NCI-H146 (cell line): ENCODE measurements around the gene BLVRA.
"Not testable (repeated sequence)": the region's sequence is repeated elsewhere in the genome, so short reads cannot be mapped to it uniquely, and the experiment has no call there.

Experiments used
- DNase-seq: peaks from one replicate; lab custom pipeline; 2025; lab: John Stamatoyannopoulos, UW

BLVRA gene

DNA sequence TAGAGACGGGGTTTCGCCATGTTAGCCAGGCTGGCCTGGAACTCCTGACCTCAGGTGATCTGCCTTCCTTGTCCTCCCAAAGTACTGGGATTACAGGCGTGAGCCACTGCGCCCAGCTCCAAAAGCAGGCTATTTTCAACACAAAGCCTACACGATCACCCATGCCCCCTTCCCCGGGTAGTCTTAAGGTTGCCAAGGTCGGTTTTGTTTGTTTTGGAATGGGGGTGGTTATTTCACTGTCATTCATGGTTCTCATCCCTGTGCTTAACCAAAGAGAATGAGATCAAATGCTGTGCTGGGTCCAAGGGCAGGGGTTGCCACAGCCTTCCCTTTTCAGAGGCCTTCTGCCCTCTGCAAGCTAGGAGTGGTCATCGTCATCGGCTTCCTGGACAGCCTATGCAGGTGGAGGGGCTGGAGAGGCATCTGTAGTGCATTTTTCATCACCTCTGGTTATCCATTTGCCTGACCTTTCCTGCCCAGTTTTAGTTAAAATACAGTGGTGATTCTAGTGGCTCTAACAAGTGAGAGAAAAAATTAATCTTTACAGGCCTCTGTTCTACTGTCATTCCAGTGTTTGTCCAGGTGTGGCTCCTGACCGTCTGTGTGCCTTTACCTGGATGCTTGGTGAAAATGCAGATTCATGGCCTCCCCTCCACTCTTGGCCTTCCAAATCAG lies 11.4 kb downstream of the BLVRA start:
- no peak for DNase-seq

DNA sequence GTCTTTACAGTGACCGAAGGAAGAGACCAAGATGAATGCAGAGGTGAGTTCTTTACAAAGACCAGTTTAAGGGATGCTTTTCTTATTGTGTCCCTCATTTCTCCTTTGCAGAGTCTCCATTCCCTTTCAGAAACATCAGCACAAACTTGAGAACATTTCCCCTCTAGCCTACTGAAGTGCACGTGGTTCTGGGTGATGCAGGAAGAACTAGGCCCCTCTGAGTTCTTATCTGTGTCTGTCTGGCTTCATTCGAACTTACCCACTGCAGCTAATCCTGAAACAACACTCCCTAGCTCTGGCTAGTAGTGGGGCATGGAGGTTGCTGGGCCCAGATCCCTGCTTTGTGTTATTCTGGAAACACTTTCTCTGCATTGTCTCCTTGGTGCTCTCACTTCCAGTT lies 12.6 kb downstream of the BLVRA start:
- no peak for DNase-seq

DNA sequence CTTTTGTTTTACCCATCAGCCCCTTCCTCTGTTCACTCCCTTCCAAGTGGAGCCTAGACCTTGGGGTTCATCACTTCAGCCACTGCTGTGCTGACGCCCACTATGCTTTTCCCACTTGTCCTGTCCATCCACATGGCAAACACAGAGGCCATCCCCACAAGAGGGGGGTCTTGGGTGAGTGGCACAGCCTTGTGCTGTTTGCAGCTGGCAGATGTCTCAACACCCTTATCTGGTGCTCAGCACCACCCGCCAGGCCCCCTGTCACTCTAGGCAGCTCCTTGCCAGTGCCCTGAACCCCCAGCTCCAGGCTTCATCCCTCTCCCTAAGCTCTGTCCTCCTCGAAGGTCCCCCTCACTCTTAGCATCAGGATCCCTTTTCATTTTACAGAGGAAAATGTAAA lies 13.1 kb downstream of the BLVRA start:
- no peak for DNase-seq

DNA sequence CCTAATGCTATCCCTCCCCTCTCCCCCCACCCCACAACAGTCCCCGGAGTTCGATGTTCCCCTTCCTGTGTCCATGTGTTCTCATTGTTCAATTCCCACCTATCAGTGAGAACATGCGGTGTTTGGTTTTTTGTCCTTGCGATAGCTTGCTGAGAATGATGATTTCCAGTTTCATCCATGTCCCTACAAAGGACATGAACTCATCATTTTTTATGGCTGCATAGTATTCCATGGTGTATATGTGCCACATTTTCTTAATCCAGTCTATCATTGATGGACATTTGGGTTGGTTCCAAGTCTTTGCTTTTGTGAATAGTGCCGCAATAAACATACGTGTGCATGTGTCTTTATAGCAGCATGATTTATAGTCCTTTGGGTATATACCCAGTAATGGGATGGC lies 14.8 kb downstream of the BLVRA start:
- not testable (repeated sequence) for DNase-seq

DNA sequence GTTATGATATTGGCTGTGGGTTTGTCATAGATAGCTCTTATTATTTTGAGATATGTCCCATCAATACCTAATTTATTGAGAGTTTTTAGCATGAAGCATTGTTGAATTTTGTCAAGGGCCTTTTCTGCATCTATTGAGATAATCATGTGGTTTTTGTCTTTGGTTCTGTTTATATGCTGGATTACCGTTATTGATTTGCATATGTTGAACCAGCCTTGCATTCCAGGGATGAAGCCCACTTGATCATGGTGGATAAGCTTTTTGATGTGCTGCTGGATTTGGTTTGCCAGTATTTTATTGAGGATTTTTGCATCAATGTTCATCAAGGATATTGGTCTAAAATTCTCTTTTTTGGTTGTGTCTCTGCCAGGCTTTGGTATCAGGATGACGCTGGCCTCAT lies 16.8 kb downstream of the BLVRA start:
- DNase-seq = not testable (repeated sequence)

DNA sequence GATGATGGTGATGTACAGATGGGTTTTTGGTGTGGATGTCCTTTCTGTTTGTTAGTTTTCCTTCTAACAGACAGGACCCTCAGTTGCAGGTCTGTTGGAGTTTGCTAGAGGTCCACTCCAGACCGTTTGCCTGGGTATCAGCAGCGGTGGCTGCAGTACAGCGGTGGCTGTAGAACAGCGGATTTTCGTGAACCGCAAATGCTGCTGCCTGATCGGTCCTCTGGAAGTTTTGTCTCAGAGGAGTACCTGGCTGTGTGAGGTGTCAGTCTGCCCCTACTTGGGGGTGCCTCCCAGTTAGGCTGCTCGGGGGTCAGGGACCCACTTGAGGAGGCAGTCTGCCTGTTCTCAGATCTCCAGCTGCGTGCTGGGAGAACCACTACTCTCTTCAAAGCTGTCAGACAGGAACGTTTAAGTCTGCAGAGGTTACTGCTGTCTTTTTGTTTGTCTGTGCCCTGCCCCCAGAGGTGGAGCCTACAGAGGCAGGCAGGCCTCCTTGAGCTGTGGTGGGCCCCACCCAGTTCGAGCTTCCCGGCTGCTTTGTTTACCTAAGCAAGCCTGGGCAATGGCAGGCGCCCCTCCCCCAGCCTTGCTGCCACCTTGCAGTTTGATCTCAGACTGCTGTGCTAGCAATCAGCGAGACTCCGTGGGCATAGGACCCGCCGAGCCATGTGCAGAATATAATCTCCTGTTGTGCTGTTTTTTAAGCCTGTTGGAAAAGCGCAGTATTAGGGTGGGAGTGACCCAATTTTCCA lies 20.0 kb downstream of the BLVRA start:
- DNase-seq = not testable (repeated sequence)

DNA sequence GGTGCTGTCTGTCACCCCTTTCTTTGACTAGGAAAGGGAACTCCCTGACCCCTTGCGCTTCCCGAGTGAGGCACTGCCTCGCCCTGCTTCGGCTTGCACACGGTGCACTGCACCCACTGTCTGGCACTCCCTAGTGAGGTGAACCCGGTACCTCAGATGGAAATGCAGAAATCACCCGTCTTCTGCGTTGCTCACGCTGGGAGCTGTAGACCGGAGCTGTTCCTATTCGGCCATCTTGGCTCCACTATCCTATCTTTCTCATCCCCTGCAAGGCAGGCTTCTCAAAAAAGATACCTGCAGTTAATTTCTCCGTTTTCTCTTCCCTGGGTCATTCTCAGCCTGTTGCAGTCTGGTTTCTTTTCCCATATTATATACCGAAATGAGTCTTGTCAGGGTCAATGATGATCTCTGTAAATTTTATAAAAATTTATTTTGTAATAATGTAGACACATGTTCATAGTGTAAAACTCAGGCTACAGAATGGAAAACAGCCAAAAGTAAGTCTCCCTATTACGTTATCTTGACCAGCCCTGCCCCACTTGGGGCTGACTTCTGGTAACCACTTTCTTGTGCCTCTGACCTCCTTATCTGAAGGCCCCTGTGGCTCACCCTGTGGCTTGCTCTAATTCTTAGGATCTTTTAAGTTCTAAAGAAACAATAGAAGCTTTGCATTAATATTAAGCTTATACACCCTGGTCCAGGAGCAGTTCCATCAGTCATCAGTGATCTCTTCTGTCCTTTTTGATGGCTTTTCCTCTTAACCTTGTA lies 20.7 kb downstream of the BLVRA start:
- DNase-seq = no peak

DNA sequence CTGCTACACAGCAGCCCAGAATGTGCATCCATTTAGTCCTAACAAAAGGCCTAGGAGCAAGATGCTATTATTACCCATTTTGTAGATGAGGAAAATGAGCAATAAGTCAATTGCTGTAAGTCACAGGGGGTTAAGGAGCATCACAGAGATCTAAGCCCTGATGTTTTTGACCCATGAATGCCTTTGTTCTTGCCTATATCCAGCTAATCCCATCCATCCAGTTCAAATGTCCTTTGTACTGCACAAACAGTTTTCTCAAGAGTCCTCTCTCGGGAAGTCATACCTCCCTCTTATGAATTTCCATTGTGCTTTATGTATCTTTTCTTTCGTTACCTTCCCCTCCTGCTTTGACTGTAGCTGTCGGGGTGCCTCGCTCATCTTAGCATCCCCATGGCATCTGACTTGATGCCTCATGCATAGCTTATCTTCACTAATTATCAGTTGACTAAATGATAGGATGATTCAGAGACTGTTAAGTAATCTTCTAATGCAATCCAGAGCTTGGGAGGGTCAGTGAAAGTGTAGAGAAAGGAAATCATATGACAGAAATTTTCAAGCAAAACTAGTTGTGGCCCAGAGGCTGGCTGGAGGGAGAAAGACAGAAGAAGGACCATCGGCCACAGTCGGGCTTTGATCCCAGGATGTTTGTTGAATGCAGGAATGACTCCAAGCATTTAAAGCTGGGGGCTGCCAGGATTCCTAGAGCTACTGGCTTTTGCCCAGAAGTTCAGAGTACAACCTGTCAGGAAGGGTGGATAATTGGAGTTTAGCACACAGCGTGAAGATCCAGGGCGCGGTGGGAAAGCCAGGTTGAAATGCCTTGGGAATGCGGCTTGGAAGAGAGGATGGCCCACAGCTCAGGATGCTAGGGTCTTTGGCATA lies 23.5 kb downstream of the BLVRA start:
- no peak for DNase-seq

DNA sequence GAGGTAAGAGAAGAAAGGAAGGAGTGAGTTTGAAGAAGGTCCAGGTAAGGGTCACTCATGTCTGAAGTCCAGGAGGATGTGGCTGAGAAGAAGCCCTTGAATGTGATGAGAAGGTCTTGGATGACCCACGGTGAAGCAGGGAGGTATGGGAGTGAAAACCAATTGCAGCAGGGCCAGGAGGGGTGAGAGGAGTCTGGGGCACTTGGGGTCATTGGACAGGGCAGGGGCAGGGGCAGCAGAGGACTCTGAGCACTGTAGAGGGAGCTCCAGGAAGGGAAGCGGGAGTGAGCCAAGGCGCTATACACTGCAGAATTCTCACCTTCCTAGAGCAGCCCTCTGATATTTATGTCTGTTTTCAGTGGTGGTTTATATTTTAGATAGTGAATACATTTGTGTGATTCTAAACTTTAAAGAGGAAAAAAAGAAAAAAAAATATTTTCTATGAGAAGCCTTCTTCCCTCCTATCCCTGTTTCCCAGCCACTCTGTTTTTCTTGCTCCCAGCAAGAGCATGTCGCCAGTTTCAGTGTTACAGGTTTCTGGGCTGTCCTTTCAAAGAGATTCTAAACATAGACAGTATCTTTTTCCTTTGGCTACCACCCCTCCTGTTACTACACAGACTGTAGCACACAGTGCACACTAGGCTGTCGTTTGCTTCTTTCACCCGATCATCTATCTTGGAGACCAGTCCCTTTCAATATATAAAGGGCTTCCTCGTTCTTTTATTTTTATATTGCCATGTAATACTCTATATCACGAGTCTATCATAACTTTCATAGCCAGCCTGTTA lies 24.5 kb downstream of the BLVRA start:
- DNase-seq = no peak

DNA sequence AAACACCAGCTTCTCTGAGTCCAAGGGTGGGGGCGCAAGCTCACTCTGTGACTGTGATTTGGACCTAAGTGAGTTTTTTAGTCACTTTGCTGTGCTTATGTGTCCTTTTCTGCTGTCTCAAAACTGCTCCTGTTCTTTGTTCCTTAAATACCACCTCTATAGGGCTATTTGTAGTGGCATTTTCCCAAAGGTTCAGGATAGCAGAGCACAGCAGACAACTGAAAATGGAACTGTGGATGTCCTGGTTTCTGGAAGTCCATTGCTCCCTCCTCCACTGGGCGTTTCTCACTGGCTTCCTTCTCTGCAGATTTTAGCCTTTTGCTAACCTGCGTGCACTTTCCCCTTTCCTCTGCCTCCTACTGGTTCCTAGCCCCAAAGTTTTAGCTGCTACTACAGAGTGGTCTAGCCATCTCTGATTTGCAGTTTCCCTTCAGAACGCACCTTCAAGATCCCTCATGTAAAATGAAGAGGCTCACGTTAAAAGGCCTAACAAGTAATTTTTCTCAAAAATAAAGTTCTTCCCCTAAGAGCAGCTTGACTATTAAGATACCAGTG lies 25.6 kb downstream of the BLVRA start:
- DNase-seq = no peak

DNA sequence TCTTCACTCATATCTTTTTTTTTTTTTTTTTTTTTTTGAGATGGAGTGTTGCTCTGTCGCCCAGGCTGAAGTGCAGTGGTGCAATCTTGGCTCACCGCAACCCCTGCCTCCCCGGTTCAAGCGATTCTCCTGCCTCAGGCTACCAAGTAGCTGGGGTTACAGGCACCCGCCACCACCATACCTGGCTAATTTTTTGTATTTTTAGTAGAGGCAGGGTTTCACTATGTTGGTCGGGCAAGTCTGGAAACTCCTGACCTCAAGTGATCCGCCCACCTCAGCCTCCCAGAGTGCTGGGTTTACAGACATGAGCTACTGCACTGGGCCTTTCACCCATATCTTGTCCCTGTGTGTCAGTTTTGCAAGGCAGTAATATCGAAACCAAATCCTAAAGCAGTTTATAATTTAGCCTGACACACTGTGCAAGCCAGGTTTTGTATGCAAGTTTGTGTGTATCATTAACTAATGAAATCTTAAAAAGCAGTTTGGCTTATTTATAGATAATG lies 26.2 kb downstream of the BLVRA start:
- not testable (repeated sequence) for DNase-seq

DNA sequence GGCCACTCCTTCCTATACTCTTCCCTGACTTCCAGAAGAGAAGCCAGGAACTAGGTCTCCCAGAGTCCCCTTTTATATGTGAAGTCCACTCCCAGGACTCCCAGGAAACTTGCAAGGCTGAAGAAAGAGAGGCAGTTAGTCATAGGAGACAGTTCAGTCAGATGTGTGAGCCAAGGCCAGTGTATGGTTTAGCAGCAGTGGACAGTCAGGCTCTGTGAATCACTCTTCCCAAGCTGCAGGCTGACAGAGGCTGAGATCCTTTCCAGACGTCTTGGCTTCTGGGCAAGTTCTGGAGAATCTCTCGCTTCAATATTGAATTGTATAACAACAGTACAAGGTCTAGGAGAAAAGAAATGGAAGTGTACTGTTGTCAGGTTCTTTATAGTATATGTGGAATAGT lies 26.9 kb downstream of the BLVRA start:
- no peak for DNase-seq

DNA sequence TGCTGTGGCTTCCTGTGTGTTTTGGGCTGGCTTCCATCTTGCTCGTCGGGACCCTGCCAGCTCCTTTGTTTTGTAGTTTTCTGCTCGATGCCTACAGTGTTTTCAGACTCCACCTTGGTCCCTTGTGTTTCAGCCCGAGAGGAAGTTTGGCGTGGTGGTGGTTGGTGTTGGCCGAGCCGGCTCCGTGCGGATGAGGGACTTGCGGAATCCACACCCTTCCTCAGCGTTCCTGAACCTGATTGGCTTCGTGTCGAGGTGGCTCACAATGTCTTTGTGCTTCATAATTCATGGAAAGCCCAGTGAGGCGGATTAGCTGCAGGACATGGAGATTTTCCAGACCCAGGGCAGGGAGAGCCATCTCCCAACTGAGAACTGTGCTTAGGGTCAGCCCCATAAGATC lies 29.3 kb downstream of the BLVRA start:
- no peak for DNase-seq

DNA sequence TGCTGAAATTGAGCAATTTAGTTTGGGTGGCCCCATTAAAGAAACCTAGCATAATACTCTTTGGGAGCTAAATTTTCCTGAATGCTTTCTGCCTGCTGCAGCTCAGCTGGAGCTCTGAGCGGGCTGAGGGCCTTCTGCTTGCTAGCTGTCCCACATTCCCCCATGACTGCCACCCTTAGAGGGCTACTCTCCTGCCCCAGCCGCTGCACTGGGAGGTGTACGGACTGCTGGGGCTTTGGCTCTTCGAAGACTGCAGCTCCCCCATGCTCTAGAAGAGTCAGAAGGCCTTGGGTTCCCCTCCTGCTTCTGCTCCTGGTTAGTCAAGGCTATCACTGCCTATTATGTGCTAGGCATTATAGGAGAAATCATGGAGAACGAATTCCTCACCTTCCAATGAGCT lies 31.5 kb downstream of the BLVRA start:
- no peak for DNase-seq

DNA sequence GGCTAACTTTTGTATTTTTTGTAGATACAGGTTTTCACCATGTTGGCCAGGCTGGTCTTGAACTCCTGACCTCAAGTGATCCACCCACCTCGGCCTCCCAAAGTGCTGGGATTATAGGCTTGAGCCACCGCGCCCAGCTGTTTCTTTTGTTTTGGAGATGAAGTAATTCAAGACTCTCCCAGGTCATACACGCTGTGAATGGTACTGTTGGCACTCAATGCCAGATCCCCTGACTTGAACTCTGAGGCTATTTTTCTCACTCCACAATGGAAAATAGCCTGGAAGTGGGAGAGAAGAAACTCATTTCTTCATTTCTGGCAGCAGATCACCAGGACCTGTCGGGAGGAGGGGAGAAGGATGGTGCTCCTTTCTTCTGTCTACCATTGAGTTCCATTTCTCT lies 32.4 kb downstream of the BLVRA start:
- no peak for DNase-seq

DNA sequence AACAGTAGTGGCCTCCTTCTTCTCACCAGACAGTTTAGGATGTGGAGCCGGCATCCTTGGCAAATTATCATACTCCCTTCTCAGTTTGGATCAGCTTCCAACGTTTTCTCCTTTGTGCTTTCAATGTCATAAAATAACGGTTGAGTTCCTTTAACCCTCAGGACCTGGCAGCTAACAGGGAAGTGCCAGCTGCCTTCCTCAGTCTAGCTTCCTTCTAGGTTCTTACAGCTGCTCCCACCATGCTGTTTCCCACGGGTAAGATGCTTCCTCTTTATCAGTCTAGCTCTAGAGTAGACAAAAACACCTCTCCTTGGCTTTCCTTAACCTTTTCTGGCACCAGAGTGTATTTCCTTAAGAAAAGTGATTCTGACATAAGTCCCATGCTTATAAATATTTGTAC lies 33.2 kb downstream of the BLVRA start:
- DNase-seq = no peak

DNA sequence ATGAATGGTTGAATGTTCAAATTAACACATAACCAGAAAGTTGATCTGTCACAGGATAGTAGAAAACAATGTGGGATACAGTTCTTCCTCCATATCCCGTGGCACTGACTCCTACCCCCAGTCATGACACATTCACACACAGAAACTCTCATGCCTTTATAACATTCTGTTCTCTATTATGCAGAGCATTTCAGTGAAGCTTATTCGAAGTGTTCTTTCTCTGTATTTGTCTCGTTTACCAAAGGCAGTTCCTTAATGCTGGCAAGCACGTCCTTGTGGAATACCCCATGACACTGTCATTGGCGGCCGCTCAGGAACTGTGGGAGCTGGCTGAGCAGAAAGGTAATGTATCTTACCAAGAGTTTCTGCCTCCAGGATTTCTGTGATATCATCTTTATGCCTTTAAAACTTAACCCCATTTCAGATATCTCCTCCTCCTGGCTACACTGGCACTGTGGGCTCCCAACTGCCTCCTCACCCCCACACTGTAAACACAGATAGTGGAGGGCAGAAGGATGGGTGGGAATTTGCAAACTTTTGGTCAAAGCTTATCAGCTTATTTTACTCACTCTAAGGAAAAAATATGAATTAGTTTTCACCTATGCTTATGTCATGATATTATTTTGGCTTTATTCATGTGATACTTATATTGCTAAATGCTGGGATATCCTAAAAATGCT lies 34.1 kb downstream of the BLVRA start:
- DNase-seq = no peak

DNA sequence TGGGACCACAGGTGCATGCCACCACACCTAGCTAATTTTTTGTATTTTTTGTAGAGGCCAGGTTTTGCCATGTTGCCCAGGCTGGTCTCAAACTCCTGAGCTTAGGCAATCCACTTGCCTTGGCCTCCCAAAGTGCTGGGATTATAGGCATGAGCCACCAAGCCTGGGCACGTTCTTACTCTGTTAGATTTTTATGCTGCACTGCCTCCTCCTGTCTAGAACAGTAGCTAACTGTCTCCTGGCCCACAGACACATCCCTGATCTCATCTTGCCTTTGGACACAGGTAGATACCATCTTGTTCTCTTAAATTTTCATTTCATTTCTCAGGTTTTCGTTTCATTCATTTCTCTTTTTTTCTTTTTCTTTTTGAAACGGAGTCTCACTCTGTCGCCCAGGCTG lies 41.1 kb downstream of the BLVRA start:
- DNase-seq = no peak

DNA sequence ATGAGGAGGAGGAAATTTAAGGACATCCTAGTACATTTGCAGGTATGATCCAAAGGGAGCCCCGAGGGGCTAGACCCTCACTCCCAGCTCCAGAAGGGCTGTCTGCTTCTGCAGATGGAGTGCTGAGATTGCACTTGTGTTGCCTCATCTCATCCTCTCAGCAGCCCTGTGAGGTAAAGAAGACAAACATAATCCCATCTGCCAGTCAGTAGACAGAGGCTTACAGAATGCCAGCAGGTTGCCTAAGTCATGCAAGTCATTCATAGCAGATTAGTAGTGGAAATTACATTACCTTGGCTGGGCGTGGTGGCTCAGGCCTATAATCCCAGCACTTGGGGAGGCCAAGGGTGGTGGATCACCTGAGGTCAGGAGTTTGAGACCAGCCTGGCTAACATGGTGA lies 45.4 kb downstream of the BLVRA start:
- DNase-seq = no peak

DNA sequence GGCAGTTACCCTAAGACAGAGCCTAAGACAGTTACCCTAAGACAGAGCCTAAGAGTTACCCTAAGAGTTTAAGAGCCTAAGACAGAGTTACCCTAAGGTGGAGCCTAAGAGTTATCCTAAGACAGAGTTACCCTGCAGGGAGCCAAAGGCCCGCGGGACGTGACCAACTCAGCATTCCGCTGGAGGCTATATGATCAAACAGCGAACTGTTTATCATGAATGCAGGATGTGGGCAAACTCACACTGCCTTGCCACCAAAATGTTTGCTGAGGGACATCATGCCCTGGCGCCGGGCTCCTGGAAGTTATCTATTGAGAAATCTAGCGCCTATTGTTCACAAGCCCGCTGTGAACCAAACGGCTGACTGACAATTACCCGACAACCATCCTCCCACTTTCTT lies 49.9 kb downstream of the BLVRA start:
- no peak for DNase-seq
